ENCODE results near the gene ARSD. TPM values are rescaled to one million over a fixed set of nuclear protein-coding genes. Genes with fewer than 3 reads are reported as not detected.

The ARSD gene
- polyA plus RNA-seq, 1 donor (not counting 4 experiments of a cell fraction or from before 2014, with no cell fraction given) = 7.9 TPM

DNA sequence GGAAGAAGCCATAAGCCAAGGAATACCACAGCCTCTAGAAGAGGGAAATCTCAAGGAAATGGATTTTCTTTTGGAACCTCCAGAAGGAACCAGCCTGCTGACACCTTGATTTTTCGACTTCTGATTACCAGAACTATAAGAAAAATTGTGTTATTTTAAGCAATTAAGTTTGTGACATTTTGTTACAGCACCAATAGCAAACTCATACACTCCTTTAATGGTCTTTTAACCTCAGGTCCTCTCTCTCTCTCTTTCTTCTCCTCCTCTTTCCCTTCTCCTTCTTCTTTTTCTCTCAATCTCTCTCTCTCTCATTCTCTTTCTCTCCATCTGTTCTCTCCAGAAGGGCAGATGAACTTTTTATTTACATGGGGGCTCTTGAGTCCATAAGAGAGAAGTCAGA, 26.3 kb downstream of the ARSD start:
- H3K9me3 ChIP-seq (ENCODE audit: control insufficient read depth, low read depth, low read length) = peaks cover 4% of the 10 kb centered on the region
- no peaks in the 10 kb centered on the region for H3K36me3 ChIP-seq (ENCODE audit: control insufficient read depth in 2 of 2, extremely low read depth in 1 of 2, insufficient read depth in 2 of 2, low read length in 2 of 2)
- DNase-seq (ENCODE audit: low read depth, low spot score) = no peak
- dilution Hi-C loops (cut with MboI; ENCODE audit: extremely low pct_ligation_motif_present, low sequenced_read_pairs) = no loop called here
- H3K27ac ChIP-seq (ENCODE audit: control insufficient read depth, insufficient read depth, low read length) = no peak overlapping the region
- H3K9ac ChIP-seq (ENCODE audit: control insufficient read depth, extremely low read depth, insufficient read depth, low read length) = no peak overlapping the region
- no peaks in the 10 kb centered on the region for H3K79me2 ChIP-seq (ENCODE audit: control insufficient read depth, insufficient read depth, low read length)
- no peaks in the 10 kb centered on the region for H3K27me3 ChIP-seq (ENCODE audit: control insufficient read depth, extremely low read depth, insufficient read depth, low read length)
- TF ChIP-seq, protein P1, sequence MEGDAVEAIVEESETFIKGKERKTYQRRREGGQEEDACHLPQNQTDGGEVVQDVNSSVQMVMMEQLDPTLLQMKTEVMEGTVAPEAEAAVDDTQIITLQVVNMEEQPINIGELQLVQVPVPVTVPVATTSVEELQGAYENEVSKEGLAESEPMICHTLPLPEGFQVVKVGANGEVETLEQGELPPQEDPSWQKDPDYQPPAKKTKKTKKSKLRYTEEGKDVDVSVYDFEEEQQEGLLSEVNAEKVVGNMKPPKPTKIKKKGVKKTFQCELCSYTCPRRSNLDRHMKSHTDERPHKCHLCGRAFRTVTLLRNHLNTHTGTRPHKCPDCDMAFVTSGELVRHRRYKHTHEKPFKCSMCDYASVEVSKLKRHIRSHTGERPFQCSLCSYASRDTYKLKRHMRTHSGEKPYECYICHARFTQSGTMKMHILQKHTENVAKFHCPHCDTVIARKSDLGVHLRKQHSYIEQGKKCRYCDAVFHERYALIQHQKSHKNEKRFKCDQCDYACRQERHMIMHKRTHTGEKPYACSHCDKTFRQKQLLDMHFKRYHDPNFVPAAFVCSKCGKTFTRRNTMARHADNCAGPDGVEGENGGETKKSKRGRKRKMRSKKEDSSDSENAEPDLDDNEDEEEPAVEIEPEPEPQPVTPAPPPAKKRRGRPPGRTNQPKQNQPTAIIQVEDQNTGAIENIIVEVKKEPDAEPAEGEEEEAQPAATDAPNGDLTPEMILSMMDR (optimal IDR thresholded peaks at IDR 0.05 in 1 of 3, IDR thresholded peaks at IDR 0.05 in 1 of 3, conservative IDR thresholded peaks at IDR 0.05 in 1 of 3; ENCODE audit: extremely low read depth in 1 of 3, insufficient read depth in 2 of 3, low read length in 3 of 3) = no peak
- TF ChIP-seq EZH2 (IDR thresholded peaks at IDR 0.05; ENCODE audit: low read length) = no peak
- no peak overlapping the region for H2AFZ ChIP-seq (ENCODE audit: control insufficient read depth, low read length)
- FAIRE-seq = no peak
- H3K4me2 ChIP-seq (ENCODE audit: control insufficient read depth, extremely low read depth, insufficient read depth, low read depth, low read length) = no peak overlapping the region
- H3K4me1 ChIP-seq (ENCODE audit: control insufficient read depth, extremely low read depth, insufficient read depth, low read length) = peaks cover 11% of the 10 kb centered on the region
- no peak overlapping the region for H3K4me3 ChIP-seq (ENCODE audit: control insufficient read depth in 2 of 3, extremely low read depth in 1 of 3, insufficient read depth in 2 of 3, low read depth in 1 of 3, low read length in 3 of 3)
- no peaks in the 10 kb centered on the region for H3K9me1 ChIP-seq (ENCODE audit: control insufficient read depth, extremely low read depth, insufficient read depth, low read length)
- no peaks in the 10 kb centered on the region for H4K20me1 ChIP-seq (ENCODE audit: control insufficient read depth, extremely low read depth, insufficient read depth, low read length)

DNA sequence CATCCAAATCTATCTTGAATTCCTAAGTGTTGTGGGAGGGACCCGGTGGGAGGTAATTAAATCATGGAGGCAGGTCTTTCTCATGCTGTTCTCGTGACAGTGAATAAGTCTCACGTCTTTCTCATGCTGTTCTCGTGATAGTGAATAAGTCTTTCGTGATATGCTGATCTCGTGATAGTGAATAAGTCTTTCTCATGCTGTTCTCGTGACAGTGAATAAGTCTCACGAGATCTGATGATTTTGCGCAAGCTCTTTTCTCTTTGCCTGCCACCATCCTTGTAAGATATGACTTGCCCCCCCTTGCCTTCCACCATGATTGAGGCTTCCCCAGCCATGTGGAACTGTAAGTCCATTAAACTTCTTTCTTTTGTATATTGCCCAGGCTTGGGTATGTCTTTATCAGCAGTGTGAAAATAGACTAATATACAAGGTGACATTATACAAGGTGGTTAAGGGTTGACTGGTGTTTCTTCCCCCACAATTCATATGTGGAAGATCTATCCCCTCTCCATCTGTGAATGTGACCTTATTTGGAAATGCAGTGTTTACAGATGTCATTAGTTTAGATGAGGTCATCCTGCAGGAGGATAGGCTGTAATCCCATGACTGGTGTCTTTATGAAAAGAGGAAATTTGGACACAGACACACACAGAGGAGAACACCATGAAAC, 27.6 kb downstream of the ARSD start:
- DNase-seq (ENCODE audit: low read depth, low spot score) (no peak), FAIRE-seq (no peak)
- dilution Hi-C loops (cut with MboI; ENCODE audit: extremely low pct_ligation_motif_present, low sequenced_read_pairs) = no loop called here
- Histone ChIP-seq H3K4me2 (ENCODE audit: control insufficient read depth, extremely low read depth, insufficient read depth, low read depth, low read length) (no peak overlapping the region), H3K27ac (ENCODE audit: control insufficient read depth, insufficient read depth, low read length) (no peak overlapping the region), H2AFZ (ENCODE audit: control insufficient read depth, low read length) (no peak overlapping the region), H3K4me3 (ENCODE audit: control insufficient read depth in 2 of 3, extremely low read depth in 1 of 3, insufficient read depth in 2 of 3, low read depth in 1 of 3, low read length in 3 of 3) (no peak overlapping the region), H3K36me3 (ENCODE audit: control insufficient read depth in 2 of 2, extremely low read depth in 1 of 2, insufficient read depth in 2 of 2, low read length in 2 of 2) (no peaks in the 10 kb centered on the region), H3K27me3 (ENCODE audit: control insufficient read depth, extremely low read depth, insufficient read depth, low read length) (no peaks in the 10 kb centered on the region), H3K79me2 (ENCODE audit: control insufficient read depth, insufficient read depth, low read length) (no peaks in the 10 kb centered on the region), H3K9me1 (ENCODE audit: control insufficient read depth, extremely low read depth, insufficient read depth, low read length) (no peaks in the 10 kb centered on the region), H3K9me3 (ENCODE audit: control insufficient read depth, low read depth, low read length) (peaks cover 4% of the 10 kb centered on the region), H4K20me1 (ENCODE audit: control insufficient read depth, extremely low read depth, insufficient read depth, low read length) (no peaks in the 10 kb centered on the region), H3K4me1 (ENCODE audit: control insufficient read depth, extremely low read depth, insufficient read depth, low read length) (peaks cover 18% of the 10 kb centered on the region), H3K9ac (ENCODE audit: control insufficient read depth, extremely low read depth, insufficient read depth, low read length) (no peak overlapping the region)
- no peak for TF ChIP-seq EZH2 (IDR thresholded peaks at IDR 0.05; ENCODE audit: low read length)
- TF ChIP-seq, protein P1 (optimal IDR thresholded peaks at IDR 0.05 in 1 of 3, IDR thresholded peaks at IDR 0.05 in 1 of 3, conservative IDR thresholded peaks at IDR 0.05 in 1 of 3; ENCODE audit: extremely low read depth in 1 of 3, insufficient read depth in 2 of 3, low read length in 3 of 3) = no peak
